B cell (primary cell): ENCODE results near the gene TEX54. TPM values are rescaled to one million over a fixed set of nuclear protein-coding genes. Genes with fewer than 3 reads are reported as not detected.

Experiments
- polyA plus RNA-seq: library from polyadenylated mRNA; depleted of rRNA; stranded (reverse); fragments of >200 nt; gene quantifications from 2 replicates; pipeline ENCODE4 v1.2.3, GENCODE V29; 2012
- small RNA-seq: library from RNA; depleted of rRNA; stranded (forward); fragments of <200 nt; gene quantifications from one replicate; pipeline ENCODE3, GENCODE V24; 2012; ENCODE audit warnings: low replicate concordance, low read depth; ENCODE audit not compliant: insufficient read length
- total RNA-seq, 2 donors: library from RNA; stranded (reverse); fragments of 120-200 nt in 1 of 2; gene quantifications; 1 replicate in 1 of 2; 2 replicates in 1 of 2; pipeline versions ENCODE4 v1.2.3 to v1.2.4, GENCODE V29; 2013 to 2022

Gene TEX54
- total and polyA plus RNA-seq, 2 donors (not counting 1 experiment from before 2014, with no cell fraction given): 1.1 TPM; not detected in 1

Small RNA genes within 50 kb of the gene (small RNA-seq; reads per million reads assigned to genes)
- gene MIR6514 (not detected), gene RF00099 (not detected), gene RNU6-118P (not detected), gene SNORD22 (not detected), gene SNORD26 (not detected), gene SNORD27 (not detected), gene SNORD28 (not detected), gene SNORD30 (108,111 reads per million, percentile 100 among the genes with 10 or more reads in this experiment)

Other genes with a start within 250 kb of the TEX54 start
- gene TUT1, start 241.3 kb downstream of the TEX54 start, total RNA-seq: 33.8 and 47.7 TPM in 2 replicates
- gene TUT1, start 241.3 kb downstream of the TEX54 start, polyA plus RNA-seq: 31.1 and 31.6 TPM in 2 replicates
- gene MTA2, start 231.0 kb downstream of the TEX54 start, total RNA-seq: 127 and 139 TPM in 2 replicates
- gene MTA2, start 231.0 kb downstream of the TEX54 start, polyA plus RNA-seq: 37.2 and 46.9 TPM in 2 replicates
- gene EML3, start 220.1 kb downstream of the TEX54 start, total RNA-seq: 127 and 135 TPM in 2 replicates
- 128 and 170 TPM in 2 replicates for gene EML3, start 220.1 kb downstream of the TEX54 start, polyA plus RNA-seq
- gene ROM1, start 219.6 kb downstream of the TEX54 start, total RNA-seq: 0.68 and 2.0 TPM in 2 replicates
- gene ROM1, start 219.6 kb downstream of the TEX54 start, polyA plus RNA-seq: 1.3 and 1.7 TPM in 2 replicates
- 63.1 and 66.6 TPM in 2 replicates for gene B3GAT3, start 210.9 kb downstream of the TEX54 start, total RNA-seq
- gene B3GAT3, start 210.9 kb downstream of the TEX54 start, polyA plus RNA-seq: 88.9 and 89.3 TPM in 2 replicates
- gene GANAB, start 186.2 kb downstream of the TEX54 start, total RNA-seq: 190 and 204 TPM in 2 replicates
- gene GANAB, start 186.2 kb downstream of the TEX54 start, polyA plus RNA-seq: 98.7 and 139 TPM in 2 replicates
- gene INTS5, start 179.5 kb downstream of the TEX54 start, total RNA-seq: 21.3 and 22.7 TPM in 2 replicates
- 8.7 and 14.3 TPM in 2 replicates for gene INTS5, start 179.5 kb downstream of the TEX54 start, polyA plus RNA-seq
- 48.1 and 52.0 TPM in 2 replicates for gene C11orf98, start 167.6 kb downstream of the TEX54 start, total RNA-seq
- gene C11orf98, start 167.6 kb downstream of the TEX54 start, polyA plus RNA-seq: 41.5 and 46.3 TPM in 2 replicates
- 57.3 and 78.7 TPM in 2 replicates for gene CSKMT, start 167.5 kb downstream of the TEX54 start, total RNA-seq
- 21.3 and 39.0 TPM in 2 replicates for gene CSKMT, start 167.5 kb downstream of the TEX54 start, polyA plus RNA-seq
- 6.5 and 8.9 TPM in 2 replicates for gene UQCC3, start 161.2 kb downstream of the TEX54 start, total RNA-seq
- 2.8 and 5.6 TPM in 2 replicates for gene UQCC3, start 161.2 kb downstream of the TEX54 start, polyA plus RNA-seq
- 32.5 and 33.3 TPM in 2 replicates for gene LBHD1, start 160.6 kb downstream of the TEX54 start, total RNA-seq
- gene LBHD1, start 160.6 kb downstream of the TEX54 start, polyA plus RNA-seq: 19.3 and 23.3 TPM in 2 replicates
- gene UBXN1, start 153.8 kb downstream of the TEX54 start, total RNA-seq: 186 and 193 TPM in 2 replicates
- gene UBXN1, start 153.8 kb downstream of the TEX54 start, polyA plus RNA-seq: 180 and 289 TPM in 2 replicates
- gene LRRN4CL, start 143.3 kb downstream of the TEX54 start, total RNA-seq: 0.15 and 0.25 TPM in 2 replicates
- gene LRRN4CL, start 143.3 kb downstream of the TEX54 start, polyA plus RNA-seq: 0.03 TPM in 1 of 2 replicates, not detected in the other
- 49.2 and 56.3 TPM in 2 replicates for gene BSCL2, start 125.4 kb downstream of the TEX54 start, total RNA-seq
- 38.5 TPM in 2 replicates for gene BSCL2, start 125.4 kb downstream of the TEX54 start, polyA plus RNA-seq
- 0.95 and 2.1 TPM in 2 replicates for gene GNG3, start 125.2 kb downstream of the TEX54 start, total RNA-seq
- 5.5 and 8.0 TPM in 2 replicates for gene GNG3, start 125.2 kb downstream of the TEX54 start, polyA plus RNA-seq
- gene HNRNPUL2, start 105.4 kb downstream of the TEX54 start, total RNA-seq: 70.4 and 78.2 TPM in 2 replicates
- gene HNRNPUL2, start 105.4 kb downstream of the TEX54 start, polyA plus RNA-seq: 14.6 and 15.7 TPM in 2 replicates
- gene TTC9C, start 104.4 kb downstream of the TEX54 start, total RNA-seq: 56.3 and 57.9 TPM in 2 replicates
- gene TTC9C, start 104.4 kb downstream of the TEX54 start, polyA plus RNA-seq: 33.5 and 36.7 TPM in 2 replicates
- gene ZBTB3, start 78.7 kb downstream of the TEX54 start, total RNA-seq: 22.0 and 24.8 TPM in 2 replicates
- gene ZBTB3, start 78.7 kb downstream of the TEX54 start, polyA plus RNA-seq: 3.8 and 8.7 TPM in 2 replicates
- gene POLR2G, start 71.3 kb downstream of the TEX54 start, total RNA-seq: 76.8 and 78.7 TPM in 2 replicates
- 113 and 129 TPM in 2 replicates for gene POLR2G, start 71.3 kb downstream of the TEX54 start, polyA plus RNA-seq
- gene TAF6L, start 61.4 kb downstream of the TEX54 start, total RNA-seq: 43.2 and 48.2 TPM in 2 replicates
- gene TAF6L, start 61.4 kb downstream of the TEX54 start, polyA plus RNA-seq: 28.2 and 75.1 TPM in 2 replicates
- gene TMEM179B, start 45.4 kb downstream of the TEX54 start, total RNA-seq: 62.3 and 71.5 TPM in 2 replicates
- 43.2 and 64.3 TPM in 2 replicates for gene TMEM179B, start 45.4 kb downstream of the TEX54 start, polyA plus RNA-seq
- 15.6 and 16.2 TPM in 2 replicates for gene TMEM223, start 40.8 kb downstream of the TEX54 start, total RNA-seq
- 6.0 and 12.0 TPM in 2 replicates for gene TMEM223, start 40.8 kb downstream of the TEX54 start, polyA plus RNA-seq
- 161 TPM in 2 replicates for gene NXF1, start 27.4 kb downstream of the TEX54 start, total RNA-seq
- gene NXF1, start 27.4 kb downstream of the TEX54 start, polyA plus RNA-seq: 242 and 262 TPM in 2 replicates
- 98.1 and 99.1 TPM in 2 replicates for gene STX5, start 790 bp downstream of the TEX54 start, total RNA-seq
- gene STX5, start 790 bp downstream of the TEX54 start, polyA plus RNA-seq: 41.0 and 42.1 TPM in 2 replicates
- gene WDR74, start 6.7 kb upstream of the TEX54 start, total RNA-seq: 131 and 136 TPM in 2 replicates
- 122 and 148 TPM in 2 replicates for gene WDR74, start 6.7 kb upstream of the TEX54 start, polyA plus RNA-seq
- 148 and 175 TPM in 2 replicates for gene SLC3A2, start 48.1 kb upstream of the TEX54 start, total RNA-seq
- gene SLC3A2, start 48.1 kb upstream of the TEX54 start, polyA plus RNA-seq: 92.0 and 102 TPM in 2 replicates
- not detected in 2 replicates for gene CHRM1, start 88.5 kb upstream of the TEX54 start, total RNA-seq
- gene CHRM1, start 88.5 kb upstream of the TEX54 start, polyA plus RNA-seq: not detected in 2 replicates
- gene SLC22A6, start 152.1 kb upstream of the TEX54 start, total RNA-seq: not detected in 2 replicates
- not detected in 2 replicates for gene SLC22A6, start 152.1 kb upstream of the TEX54 start, polyA plus RNA-seq
- not detected in 2 replicates for gene SLC22A8, start 183.0 kb upstream of the TEX54 start, total RNA-seq
- not detected in 2 replicates for gene SLC22A8, start 183.0 kb upstream of the TEX54 start, polyA plus RNA-seq